SW 1271 (cell line): Measurements from ENCODE around the gene B3GLCT.
"Not testable (repeated sequence)": the region's sequence is repeated elsewhere in the genome, so short reads cannot be mapped to it uniquely, and the experiment has no call there.

Experiments
- DNase-seq, 2 experiments: peaks; one replicate each; lab custom pipeline; 2025; lab: John Stamatoyannopoulos, UW

The B3GLCT gene

DNA sequence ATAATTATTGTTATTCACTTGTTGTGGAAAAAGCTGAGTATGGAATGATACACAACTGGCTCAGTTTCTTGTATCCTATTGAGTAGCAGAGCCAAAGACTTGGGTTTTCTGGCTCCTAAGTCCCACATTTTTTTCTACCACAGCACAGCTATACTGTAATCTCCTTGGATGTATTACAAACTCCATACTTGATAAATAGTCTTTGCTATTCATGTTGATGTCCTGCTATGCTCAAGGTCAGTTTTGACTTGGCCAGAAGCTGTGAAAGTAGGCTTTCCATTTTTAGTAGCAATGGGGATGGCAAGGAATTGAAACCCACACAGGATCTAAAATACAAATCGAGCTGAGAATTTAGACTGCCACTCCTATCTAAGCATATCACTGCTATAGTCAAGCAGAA is 79.1 kb downstream of the B3GLCT start:
- DNase-seq, result no peak

DNA sequence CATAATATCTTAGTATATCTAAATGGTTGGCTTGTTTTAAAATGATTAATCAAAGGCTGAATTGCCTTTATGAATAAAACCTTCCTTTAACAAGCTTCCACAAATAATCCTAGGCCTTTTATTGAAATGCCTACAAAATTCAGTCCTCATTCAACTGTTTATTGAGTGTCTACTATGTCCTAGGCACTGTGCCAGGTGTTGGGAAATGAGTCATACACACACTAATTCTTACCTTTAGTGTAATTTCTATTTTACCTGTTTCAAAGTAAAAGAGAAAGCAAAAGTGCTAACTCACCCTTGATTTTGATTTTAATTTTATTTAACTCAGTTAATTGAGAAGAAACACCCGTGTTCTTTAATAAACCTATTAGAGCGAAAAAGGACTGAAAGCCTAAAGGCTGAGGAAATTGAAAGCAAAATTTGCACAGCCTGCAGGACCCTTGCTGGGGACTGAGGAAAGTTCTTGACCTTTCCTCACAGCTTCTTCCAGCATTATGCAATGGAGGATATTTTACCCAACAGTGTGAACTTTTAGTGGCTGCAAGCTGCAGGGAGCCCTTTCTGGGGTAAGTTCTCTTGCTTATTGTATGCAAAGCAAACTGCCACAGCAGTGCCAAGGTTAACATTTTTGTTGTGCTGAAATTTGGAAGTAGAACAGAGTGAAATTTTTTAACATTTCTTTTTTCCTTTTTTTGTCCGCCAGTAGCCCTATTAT is 83.1 kb downstream of the B3GLCT start:
- no peak for DNase-seq

GRCh38 chr13:31286930-31287329 is 87.2 kb downstream of the B3GLCT start:
- no peak for DNase-seq

DNA sequence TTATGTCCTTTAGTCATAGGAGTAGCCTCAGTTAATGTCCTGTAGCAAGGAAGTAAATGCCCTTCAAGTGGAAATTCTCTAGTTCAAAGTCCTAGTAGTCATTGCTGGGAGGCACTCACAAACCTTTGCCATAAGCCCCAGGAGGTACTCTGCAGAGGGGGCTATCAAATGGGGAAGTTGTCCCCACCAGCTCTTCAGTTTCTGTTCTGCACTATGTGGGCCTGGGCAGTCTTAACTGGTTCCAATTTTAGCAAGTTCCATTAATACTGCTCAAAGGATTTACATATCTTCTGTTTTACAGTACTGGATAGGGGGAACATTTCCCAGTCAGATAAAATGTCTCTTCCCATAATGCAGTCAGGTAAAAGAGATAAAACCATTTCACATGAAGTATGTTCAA is 101.3 kb downstream of the B3GLCT start:
- DNase-seq, result no peak

DNA sequence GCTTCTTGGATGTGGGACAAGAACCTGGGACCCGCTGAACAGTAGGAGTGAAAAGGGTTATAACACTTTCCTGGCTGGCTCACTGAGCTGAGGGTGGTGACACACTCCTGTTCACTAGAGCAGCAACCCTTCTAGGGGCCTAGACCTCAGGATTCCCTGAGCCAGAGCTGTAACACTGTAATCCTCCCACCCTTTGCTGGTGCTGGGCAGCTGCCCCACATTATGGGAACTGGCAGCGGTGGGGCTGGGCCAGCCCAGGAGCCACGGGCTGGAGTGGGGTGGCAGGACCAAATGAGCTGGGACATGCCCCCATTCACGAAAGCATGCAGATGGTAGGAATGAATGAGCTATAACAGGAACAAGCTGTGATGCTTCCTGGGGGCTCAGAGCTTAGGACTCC is 110.6 kb downstream of the B3GLCT start:
- no peak for DNase-seq

GRCh38 chr13:31310786-31311185 is 111.0 kb downstream of the B3GLCT start:
- no peak for DNase-seq

DNA sequence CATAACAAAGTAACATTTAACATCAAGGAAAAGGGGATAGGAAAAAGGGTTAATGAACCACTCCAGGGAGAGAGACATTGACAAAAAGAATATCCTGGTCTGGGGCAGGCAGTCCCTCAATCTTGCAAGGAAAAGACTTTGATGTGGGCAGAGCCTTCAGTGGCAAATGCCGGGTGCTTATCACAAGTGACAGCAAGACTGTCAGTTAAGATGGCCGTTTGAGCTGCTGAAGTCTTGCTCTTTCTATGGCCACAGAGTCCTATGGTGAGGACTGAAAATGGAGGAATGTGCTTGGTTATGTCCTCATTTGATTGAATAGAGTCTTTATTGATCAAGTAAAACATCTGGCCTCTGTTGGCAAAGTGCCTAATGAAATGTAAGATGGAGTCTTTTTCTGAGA is 112.1 kb downstream of the B3GLCT start:
- DNase-seq, result no peak

- DNase-seq, result no peak
Measured at GRCh38 chr13:31314961-31315360, 115.2 kb downstream of the B3GLCT start.

DNA sequence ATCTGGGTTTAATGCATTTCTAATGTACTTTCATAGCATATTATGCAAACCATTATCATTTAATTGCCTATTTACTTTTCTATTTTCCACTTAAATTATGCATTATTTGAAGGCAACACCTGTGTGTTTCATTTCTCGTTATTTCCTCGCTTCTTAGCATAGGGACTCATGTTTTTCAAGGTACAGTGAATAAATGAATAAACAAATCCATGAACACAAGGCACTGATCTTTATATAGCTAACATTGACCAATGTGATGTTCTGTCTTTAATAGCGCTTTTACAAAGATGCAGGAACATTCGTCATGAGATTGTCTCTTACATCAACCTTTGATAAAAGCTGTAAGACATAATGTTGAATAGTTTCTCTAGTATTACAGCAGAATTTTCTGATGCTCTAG is 121.2 kb downstream of the B3GLCT start:
- no peak for DNase-seq

DNA sequence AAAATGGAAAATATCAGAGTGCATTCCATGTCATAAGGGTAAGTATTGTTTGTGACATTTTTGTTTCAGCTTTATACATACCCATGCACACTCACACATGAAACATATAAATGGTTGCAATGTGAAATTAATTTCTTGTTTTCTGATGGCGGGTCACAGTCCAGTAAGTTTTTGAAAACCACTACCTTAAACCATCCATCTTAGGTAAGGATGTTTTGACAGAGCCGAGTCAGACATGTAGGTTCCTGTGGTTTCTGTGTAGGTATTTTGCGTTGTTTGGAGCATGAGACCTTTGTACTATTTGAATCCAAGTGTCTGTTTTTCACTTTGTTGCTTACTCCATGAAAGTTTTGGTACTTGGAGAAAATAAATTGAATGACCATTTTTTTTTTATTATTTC is 121.7 kb downstream of the B3GLCT start:
- DNase-seq, result no peak

DNA sequence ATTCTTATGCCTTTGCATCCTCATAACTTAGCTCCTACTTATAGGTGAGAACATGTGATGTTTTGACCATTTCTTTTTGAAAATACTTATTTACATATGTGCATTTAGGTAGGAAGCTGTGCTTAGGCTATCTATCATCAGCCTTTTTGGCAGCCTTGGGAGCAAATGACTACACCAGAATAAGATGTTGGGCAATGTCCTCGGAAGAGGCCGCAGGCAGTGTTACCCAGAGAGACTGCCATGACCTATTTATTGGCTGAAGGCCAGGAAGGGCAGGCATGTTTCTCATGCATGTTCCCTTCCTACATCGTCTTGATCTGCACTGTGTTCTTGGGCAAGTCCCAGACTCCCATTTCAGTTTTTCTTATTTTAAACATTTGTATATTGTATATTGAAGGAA is 122.3 kb downstream of the B3GLCT start:
- no peak for DNase-seq

GRCh38 chr13:31322702-31323405 is 123.1 kb downstream of the B3GLCT start:
- DNase-seq, result no peak

GRCh38 chr13:31327182-31327860 is 127.5 kb downstream of the B3GLCT start:
- DNase-seq, result no peak

GRCh38 chr13:31328549-31329235 is 128.9 kb downstream of the B3GLCT start:
- DNase-seq, result no peak

DNA sequence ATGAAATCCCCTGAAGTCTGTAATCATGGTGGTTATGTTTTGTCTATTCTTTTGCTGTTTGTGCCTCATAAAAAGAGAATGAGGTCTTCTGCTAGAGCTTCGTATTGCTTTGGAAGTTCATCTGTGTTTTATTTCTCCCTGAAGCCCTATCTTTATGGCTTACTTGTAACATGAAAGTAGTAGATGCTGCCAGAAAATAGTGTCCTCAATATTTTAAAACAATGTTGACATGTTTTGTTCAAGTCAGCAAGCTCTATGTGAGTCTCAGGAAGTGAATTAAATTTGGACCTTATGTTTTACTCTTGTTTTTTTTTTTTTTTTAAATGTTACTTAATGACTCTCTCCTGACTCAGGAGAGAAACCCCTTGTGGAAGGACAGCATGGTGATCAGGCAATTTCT is 130.5 kb downstream of the B3GLCT start:
- DNase-seq, result no peak

DNA sequence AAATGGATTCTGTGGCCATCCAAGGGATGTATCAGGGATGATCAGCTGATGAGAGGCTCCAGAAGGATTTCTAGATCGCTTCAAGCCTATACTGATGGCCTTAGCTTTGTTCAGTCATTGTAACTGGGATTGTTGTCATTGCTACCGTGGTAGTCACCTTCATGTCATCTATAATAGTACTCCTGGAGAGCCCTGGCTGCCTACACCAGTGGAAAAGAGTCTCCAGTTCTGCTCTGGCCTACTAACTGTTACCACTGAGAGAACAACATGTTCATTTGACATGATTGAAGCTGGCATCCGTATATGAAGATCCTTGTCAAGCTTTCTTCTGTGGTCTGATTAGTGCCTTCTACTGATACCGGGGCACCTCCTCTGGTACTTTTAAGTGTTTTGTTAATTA is 131.3 kb downstream of the B3GLCT start:
- no peak for DNase-seq

DNA sequence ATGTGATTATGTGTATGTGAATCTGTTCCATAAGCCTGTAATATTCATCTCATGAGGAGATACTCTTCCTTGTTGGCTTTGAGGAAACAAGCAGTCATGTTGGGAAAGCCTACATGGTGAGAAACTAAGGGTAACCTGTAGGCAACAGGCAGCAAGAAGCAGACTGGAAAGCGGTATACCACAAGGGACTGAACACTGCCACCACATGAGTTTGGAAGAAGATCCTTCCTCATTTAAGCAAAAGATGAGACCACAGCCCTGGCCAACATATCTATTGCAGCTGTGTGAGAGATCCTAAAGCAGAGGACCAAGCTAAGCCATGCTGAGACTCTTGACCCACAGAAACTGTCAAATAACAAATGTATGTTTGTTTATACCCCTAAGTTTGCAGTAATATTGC is 134.8 kb downstream of the B3GLCT start:
- DNase-seq, result no peak

- no peak for DNase-seq
Measured at GRCh38 chr13:31334994-31335557, 135.3 kb downstream of the B3GLCT start.

- not testable (repeated sequence) for DNase-seq
Measured at GRCh38 chr13:31339616-31340015, 139.8 kb downstream of the B3GLCT start.

DNA sequence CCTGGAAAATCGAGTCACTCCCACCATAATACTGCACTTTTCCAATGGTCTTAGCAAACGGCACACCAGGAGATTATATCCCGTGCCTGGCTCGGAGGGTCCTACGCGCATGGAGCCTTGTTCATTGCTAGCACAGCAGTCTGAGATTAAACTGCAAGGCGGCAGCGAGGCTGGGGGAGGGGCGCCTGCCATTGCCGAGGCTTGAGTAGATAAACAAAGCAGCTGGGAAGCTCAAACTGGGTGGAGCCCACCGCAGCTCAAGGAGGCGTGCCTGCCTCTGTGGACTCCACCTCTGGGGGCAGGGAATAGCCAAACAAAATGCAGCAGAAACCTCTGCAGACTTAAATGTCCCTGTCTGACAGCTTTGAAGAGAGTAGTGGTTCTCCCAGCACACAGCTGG is 141.1 kb downstream of the B3GLCT start:
- DNase-seq, result not testable (repeated sequence)

- DNase-seq, result no peak
Measured at GRCh38 chr13:31346891-31347290, 147.1 kb downstream of the B3GLCT start.

DNA sequence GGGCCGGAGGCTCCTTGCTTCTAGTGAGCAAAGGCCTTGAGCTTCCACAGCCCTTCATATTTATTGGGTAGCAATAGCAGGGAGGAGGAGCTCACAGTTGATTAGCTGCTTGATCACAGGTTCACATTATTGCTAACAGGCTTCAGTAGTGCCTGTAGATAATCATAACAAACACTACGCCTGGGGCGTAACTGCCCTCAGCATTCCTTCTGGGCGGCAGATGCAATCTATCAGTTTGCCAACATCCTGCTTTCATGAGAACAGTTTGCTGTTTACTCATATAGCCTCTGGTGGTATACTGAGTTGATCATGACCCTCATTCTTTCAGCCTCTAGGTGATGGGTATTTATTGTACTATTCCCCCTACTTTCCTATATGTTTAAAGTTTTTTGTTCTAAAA is 149.4 kb downstream of the B3GLCT start:
- DNase-seq, result peak in 1 of 2 experiments; percentile 2
